D721Med (cell line): ENCODE results near the gene OGFR.

Experiments
- DNase-seq: peaks from one replicate; pipeline ENCODE4 v3.0.0; 2011; ENCODE audit warnings: low spot score; ENCODE audit not compliant: insufficient read length
- FAIRE-seq: peaks from 2 replicates; lab custom pipeline; 2011; peaks lifted over from hg19 to GRCh38; lab: Jason Lieb, UNC
- TF ChIP-seq, protein P1 (sequence below): IDR thresholded peaks from 2 replicates; pipeline ENCODE4 v1.5.1; 2012; ENCODE audit warnings: mild to moderate bottlenecking, control low read depth; ENCODE audit not compliant: insufficient read depth; ENCODE audit errors: missing control alignments

OGFR gene

DNA sequence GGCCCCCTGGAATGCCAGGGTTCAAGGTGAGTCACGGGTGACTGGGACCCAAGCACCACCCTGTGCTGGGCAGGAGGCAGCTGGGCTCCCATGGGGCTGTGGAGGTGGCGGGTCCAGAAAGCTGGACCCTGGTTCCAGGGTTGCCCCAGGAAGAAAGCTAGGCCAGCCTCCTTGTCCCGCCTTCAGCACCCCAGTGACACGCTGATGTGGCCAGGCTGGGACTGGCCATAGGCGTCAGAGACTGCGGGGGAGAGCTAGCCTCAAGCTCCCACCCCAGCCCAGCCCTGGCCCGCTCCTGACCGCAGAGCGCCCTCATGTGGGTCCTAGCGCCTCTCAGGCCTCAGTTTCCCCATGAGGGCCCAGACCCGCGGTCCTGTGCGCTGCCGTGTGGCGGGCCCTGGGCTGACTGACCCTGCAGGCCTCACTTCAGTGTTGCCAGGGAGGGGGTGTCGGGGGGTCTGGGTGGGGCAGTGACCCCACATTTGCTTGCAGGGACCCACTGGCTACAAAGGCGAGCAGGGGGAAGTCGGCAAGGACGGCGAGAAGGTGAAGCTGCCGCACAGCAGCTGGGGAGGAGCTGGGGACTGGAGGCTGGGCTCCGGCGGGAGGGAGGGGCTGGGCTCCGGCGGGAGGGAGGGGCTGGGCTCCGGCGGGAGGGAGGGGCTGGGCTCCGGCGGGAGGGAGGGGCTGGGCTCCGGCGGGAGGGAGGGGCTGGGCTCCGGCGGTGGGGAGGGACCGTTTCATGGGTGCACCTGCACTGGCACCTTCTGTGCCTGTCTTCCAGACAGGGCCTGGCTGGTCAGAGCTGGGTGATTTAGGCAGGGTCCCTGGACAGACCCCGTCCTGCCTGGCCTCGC is 20.1 kb downstream of the OGFR start:
- DNase-seq (peak; percentile 88), FAIRE-seq (no peak)
- TF ChIP-seq, protein P1, sequence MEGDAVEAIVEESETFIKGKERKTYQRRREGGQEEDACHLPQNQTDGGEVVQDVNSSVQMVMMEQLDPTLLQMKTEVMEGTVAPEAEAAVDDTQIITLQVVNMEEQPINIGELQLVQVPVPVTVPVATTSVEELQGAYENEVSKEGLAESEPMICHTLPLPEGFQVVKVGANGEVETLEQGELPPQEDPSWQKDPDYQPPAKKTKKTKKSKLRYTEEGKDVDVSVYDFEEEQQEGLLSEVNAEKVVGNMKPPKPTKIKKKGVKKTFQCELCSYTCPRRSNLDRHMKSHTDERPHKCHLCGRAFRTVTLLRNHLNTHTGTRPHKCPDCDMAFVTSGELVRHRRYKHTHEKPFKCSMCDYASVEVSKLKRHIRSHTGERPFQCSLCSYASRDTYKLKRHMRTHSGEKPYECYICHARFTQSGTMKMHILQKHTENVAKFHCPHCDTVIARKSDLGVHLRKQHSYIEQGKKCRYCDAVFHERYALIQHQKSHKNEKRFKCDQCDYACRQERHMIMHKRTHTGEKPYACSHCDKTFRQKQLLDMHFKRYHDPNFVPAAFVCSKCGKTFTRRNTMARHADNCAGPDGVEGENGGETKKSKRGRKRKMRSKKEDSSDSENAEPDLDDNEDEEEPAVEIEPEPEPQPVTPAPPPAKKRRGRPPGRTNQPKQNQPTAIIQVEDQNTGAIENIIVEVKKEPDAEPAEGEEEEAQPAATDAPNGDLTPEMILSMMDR: no peak

DNA sequence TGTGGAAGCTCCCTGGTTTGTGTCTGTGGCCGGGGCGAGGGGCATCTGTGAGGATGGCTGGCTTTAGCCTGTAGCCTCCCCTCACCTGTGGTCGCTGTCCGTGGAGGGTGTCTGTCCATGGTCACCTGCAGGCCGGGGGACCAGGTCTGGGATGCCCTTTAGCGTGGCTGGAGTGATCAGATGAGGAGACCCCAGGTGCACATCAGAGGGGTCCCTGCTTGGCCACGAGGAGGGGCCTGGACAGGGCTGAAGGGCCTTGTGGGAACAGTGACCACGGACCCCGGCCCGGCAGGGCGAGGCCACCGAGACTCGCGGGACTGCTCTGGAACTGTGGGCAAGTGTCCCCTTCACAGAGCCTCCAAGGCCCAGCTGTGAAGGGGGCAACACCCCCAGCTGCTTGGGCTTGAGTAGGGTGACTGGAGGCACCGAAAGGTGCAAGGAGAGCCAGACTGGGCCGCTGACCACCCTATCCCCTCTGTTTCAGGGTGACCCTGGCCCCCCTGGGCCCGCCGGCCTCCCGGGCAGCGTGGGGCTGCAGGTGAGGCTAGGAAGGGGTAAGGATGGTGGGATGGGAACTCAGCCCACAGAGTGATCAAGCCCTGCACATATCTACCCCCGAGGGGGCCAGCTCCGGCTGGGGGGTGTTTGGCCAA is 20.8 kb downstream of the OGFR start:
- no peak for DNase-seq
- no peak for FAIRE-seq
- TF ChIP-seq, protein P1: no peak

DNA sequence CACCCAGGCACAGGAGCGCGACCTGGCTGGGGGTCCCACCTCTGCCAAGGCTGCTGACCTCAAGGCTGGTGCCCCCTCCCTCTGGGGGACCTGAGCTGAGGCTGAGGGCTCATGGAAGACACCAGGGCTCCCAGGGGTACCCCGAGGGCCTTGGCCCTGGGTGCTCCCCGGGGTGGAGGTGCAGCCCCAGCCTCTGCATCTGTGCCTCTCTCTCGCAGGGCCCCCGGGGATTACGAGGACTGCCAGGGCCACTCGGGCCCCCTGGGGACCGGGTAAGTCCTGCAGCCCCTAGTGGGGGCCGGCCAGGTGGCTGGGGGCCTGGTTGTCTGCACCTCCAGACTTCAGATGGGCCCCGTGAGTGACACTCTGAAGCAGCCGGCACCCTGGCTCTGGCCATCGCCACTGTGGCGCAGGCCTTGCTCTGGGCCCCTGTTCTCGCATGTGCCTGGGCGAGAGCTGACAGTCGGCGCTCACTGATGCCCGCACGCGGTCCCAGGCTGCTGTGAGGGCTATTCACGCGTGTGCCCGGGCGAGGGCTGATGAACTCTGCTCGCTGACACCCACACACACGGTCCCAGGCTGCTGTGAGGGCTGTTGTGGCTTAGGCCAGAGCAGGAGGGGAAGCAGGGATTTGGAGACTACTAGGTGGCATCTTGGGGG is 21.5 kb downstream of the OGFR start:
- FAIRE-seq: no peak
- DNase-seq: no peak
- TF ChIP-seq, protein P1: no peak

DNA sequence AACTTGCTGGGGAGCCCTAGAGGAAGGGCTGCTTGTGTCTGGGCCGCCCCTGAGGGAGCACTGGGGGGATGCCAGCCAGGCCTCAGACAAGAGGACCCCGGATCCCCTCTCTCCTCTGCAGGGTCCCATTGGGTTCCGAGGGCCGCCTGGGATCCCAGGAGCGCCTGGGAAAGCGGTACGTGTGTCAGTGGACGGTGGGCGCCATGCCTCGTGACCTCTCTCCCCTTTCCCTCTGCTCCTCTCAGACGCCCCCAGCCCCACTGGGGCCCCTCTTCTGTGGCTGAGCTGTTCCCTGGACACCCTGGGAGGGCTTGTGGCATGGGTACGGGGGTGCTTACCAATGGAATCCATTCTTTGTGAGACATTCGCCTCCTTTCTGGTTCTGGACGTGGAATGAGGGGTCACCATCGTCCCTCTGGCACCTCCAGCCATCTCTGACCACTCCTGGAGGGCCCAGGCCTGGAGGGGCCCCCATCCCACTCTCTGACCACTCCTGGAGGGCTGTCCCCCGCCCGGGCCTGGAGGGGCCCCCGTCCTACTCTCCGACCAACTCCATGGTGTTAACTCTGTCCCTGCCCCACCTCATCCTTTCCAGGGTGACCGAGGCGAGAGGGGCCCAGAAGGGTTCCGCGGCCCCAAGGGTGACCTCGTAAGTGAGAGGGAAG is 22.1 kb downstream of the OGFR start:
- no peak for FAIRE-seq
- no peak for DNase-seq
- TF ChIP-seq, protein P1: no peak

DNA sequence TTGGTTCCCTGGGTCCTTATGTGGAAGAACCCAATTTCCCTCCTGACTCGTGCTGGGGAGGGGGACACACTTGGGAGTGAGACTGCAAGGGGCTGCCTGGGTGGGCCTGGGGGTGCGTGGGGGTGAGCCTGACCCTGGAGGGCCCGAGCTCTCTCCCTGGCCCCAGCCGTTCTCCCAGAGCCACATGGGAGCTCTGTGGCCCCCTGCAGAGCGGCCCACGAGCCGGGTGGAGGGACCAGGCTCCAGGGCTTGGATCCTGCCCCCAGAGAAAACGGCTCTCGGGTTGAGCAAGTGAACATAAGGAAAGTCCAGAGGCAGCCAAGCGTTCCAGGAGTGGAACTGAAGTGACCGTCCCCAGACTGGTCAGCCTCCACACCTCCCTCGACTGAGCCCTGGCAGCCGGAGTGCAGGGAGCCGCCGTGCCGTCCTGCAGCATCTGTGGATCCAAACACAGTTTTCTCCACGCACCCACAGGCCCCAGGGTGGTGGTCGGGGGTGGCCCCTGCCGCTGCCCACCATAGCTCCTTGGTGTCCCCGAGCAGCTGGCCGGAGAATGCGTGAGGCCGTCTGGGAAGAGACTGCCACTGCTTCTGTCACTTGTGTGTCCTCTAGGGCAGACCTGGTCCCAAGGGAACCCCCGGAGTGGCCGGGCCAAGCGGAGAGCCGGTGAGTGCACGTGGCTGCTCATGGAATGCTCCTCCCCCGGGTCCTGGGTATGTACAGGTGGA is 22.8 kb downstream of the OGFR start:
- TF ChIP-seq, protein P1: no peak
- no peak for FAIRE-seq
- no peak for DNase-seq

DNA sequence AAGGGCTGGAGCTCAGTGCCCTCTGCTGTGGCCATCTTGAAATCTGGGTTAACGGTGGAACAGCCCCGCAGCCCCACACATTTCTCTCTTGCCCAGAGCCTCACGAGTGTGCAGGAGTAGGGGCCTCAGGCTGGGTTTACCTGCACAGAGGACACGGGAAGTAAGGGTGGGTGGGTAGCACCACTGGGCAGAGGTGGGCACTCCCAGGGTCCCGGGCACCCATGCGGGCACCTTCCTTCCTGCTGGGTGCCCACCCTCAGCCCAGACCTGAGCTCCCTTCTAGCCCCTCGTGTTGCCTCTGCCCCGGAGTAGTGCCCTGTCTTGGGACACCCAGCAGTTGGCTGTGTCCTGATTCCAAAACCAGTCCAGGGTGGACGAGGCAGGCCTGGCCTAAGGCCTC is 23.4 kb downstream of the OGFR start:
- DNase-seq: no peak
- TF ChIP-seq, protein P1: no peak
- FAIRE-seq: no peak
